AG09309 (cell line): Measurements from ENCODE around the gene BLM.

Source experiments
- DNase-seq: peaks from one replicate; pipeline ENCODE4 v3.0.0-alpha.2; 2010; ENCODE audit warnings: low read depth
- H3K4me3 ChIP-seq: 2 replicates; pipeline ENCODE4 v1.5.1; 2011; ENCODE audit warnings: mild to moderate bottlenecking, low read depth, low read length, moderate library complexity; ENCODE audit not compliant: control insufficient read depth
- TF ChIP-seq, protein P1 (sequence below): IDR thresholded peaks from 2 replicates; pipeline ENCODE4 v1.5.1; 2011; ENCODE audit warnings: mild to moderate bottlenecking, low read depth, low read length, inconsistent platforms; ENCODE audit not compliant: insufficient read depth, control insufficient read depth; ENCODE audit errors: missing control alignments

Gene BLM

GRCh38 chr15:90709278-90709677 is 7.9 kb upstream of the BLM start:
- DNase-seq, result no peak
- H3K4me3 ChIP-seq, result no peak overlapping the region
- TF ChIP-seq, protein P1, sequence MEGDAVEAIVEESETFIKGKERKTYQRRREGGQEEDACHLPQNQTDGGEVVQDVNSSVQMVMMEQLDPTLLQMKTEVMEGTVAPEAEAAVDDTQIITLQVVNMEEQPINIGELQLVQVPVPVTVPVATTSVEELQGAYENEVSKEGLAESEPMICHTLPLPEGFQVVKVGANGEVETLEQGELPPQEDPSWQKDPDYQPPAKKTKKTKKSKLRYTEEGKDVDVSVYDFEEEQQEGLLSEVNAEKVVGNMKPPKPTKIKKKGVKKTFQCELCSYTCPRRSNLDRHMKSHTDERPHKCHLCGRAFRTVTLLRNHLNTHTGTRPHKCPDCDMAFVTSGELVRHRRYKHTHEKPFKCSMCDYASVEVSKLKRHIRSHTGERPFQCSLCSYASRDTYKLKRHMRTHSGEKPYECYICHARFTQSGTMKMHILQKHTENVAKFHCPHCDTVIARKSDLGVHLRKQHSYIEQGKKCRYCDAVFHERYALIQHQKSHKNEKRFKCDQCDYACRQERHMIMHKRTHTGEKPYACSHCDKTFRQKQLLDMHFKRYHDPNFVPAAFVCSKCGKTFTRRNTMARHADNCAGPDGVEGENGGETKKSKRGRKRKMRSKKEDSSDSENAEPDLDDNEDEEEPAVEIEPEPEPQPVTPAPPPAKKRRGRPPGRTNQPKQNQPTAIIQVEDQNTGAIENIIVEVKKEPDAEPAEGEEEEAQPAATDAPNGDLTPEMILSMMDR, result no peak

GRCh38 chr15:90710436-90711027 is 6.6 kb upstream of the BLM start:
- TF ChIP-seq, protein P1, result no peak
- no peak for DNase-seq

GRCh38 chr15:90711418-90711824 is 5.7 kb upstream of the BLM start:
- DNase-seq, result no peak
- H3K4me3 ChIP-seq, result no peak overlapping the region
- TF ChIP-seq, protein P1, result no peak

More at GRCh38 chr15:90710436-90711027, 6.6 kb upstream of the BLM start:
- H3K4me3 ChIP-seq, result no peak overlapping the region

DNA sequence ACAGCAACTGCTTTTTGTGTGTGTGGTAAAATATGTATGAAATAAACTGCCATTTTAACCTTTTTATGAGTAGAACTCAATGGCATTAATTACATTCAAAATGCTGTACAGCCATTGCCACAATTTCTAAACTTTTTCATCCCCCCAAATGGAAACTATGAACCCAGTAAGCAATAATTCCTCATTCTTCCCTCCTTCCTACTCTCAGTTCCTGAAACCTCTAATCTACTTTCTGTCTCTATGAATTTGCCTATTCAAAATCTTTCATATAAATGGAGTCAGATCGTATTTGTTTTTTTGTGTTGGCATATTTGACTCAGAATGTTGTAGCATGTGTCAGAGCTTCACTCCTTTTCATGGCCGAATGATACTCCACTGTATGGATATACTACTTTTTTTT is 5.3 kb upstream of the BLM start:
- H3K4me3 ChIP-seq, result no peak overlapping the region
- TF ChIP-seq, protein P1, result no peak
- DNase-seq, result no peak

GRCh38 chr15:90713081-90713480 is 4.1 kb upstream of the BLM start:
- no peak for DNase-seq
- TF ChIP-seq, protein P1, result no peak
- no peak overlapping the region for H3K4me3 ChIP-seq

DNA sequence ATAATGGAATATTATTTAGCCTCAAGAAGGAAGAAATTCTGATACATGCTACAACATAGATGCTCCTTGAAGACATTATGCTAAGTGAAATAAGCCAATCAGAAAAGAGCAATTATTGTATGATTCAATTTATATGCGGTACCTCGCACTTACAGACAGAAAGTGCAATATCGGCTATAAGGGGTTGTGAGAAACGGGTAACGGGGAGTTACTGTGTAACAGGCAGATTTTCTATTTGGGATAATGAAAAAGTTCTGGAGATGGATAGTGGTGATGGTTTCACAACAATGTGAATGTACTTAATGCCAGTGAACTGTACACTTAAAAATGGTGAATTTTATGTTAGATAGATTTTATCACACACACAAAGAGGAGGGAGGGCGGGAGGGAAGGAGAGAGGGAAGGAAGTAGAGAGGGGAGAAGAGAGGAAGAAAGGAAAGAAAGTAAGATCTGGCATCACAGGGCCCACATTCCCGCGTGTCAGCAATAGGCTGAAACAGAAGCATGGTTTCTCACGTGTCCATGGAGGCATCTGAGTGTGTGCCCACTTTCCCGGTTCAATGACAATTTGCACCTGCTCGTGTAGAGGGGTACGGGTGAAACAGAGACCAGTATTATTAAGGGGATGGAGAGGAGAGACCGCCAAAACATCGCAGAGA is 700 bp upstream of the BLM start:
- DNase-seq, result no peak
- peak overlapping the region; percentile 90 for H3K4me3 ChIP-seq
- TF ChIP-seq, protein P1, result no peak

- no peak overlapping the region for H3K4me3 ChIP-seq
- TF ChIP-seq, protein P1, result no peak
These were observed 1.1 kb downstream of the BLM start for GRCh38 chr15:90718232-90718631.

More at GRCh38 chr15:90718232-90718631, 1.1 kb downstream of the BLM start:
- no peak for DNase-seq
